Measurements from ENCODE around the gene SIVA1. TPM values are rescaled to one million over a fixed set of nuclear protein-coding genes. Genes with fewer than 3 reads are reported as not detected.

The SIVA1 gene
- polyA plus RNA-seq, 1 of the 3 experiments (the other 2 are of a cell fraction): 137 TPM

GRCh38 chr14:104792945-104793702 is 40.2 kb downstream of the SIVA1 start:
- TF ChIP-seq POLR2AphosphoS5 (IDR thresholded peaks at IDR 0.05; ENCODE audit: low read depth, low read length) (no peak), RXRA (IDR thresholded peaks at IDR 0.05; ENCODE audit: borderline replicate concordance, low read depth) (no peak), CTCF (IDR thresholded peaks at IDR 0.05) (no peak), YY1 (IDR thresholded peaks at IDR 0.05; ENCODE audit: low read depth) (no peak), FOXM1 (IDR thresholded peaks at IDR 0.05; ENCODE audit: low read depth) (no peak)
- Histone ChIP-seq H3K9me2 (no peaks in the 10 kb centered on the region), H3K9ac (no peak overlapping the region; the same call in 1 of the 2 replicates), H3K27ac (ENCODE audit: low read depth in 2 of 2, low read length in 1 of 2) (no peak overlapping the region), H3K79me2 (ENCODE audit: insufficient read depth) (peaks cover 68% of the 10 kb centered on the region), H4K20me1 (ENCODE audit: insufficient read depth) (peaks cover 66% of the 10 kb centered on the region), H2AFZ (ENCODE audit: low read depth) (no peak overlapping the region), H3K4me3 (ENCODE audit: low read depth in 2 of 2, low read length in 1 of 2) (peak overlapping the region in 1 of 2 experiments; percentile 84; a peak in 1 of 4 replicates), H3K27me3 (ENCODE audit: insufficient read depth) (no peaks in the 10 kb centered on the region), H3F3A (replicated peaks; ENCODE audit: insufficient read depth) (no peaks in the 10 kb centered on the region), H3K4me1 (ENCODE audit: control insufficient read depth in 1 of 2, insufficient read depth in 2 of 2, low read depth in 1 of 2, low read length in 1 of 2) (peaks cover 4 to 40% of the 10 kb centered on the region in 2 experiments; a peak in 3 of 4 replicates), H3K36me3 (replicated peaks in 1 of 2; ENCODE audit: control insufficient read depth in 1 of 2, insufficient read depth in 2 of 2, low read length in 1 of 2) (peaks cover 0 to 27% of the 10 kb centered on the region in 2 experiments), H3K9me3 (no peaks in the 10 kb centered on the region), H3K4me2 (peak overlapping the region; percentile 100)
- 87% methylated on average over 11 of the region's 16 CpGs for WGBS (ENCODE audit: low lambda C conversion rate)
- POLR2A ChIA-PET: interaction anchor here (1.0 kb wide), 1 partner anchor 28 kb away, joined by 3 read pairs; no protein-coding TSS in a partner anchor
- no peak for DNase-seq
- CTCF ChIA-PET: interaction anchor here (0.7 to 6.3 kb wide), 5 partner anchors 24 to 69 kb away, joined by 3 to 35 read pairs (median 8); partner anchors contain the start of gene ADSS1

GRCh38 chr14:104793703-104793959 is 40.7 kb downstream of the SIVA1 start:
- Histone ChIP-seq H3K4me2 (peak overlapping the region; percentile 100), H3K9me2 (no peaks in the 10 kb centered on the region), H3F3A (replicated peaks; ENCODE audit: insufficient read depth) (peaks cover 4% of the 10 kb centered on the region), H3K9me3 (no peaks in the 10 kb centered on the region), H4K20me1 (ENCODE audit: insufficient read depth) (peaks cover 61% of the 10 kb centered on the region), H3K4me3 (ENCODE audit: low read depth in 2 of 2, low read length in 1 of 2) (peak overlapping the region; percentile 79 to 84), H3K4me1 (ENCODE audit: control insufficient read depth in 1 of 2, insufficient read depth in 2 of 2, low read depth in 1 of 2, low read length in 1 of 2) (peaks cover 4 to 41% of the 10 kb centered on the region in 2 experiments; a peak in 3 of 4 replicates), H3K79me2 (ENCODE audit: insufficient read depth) (peaks cover 63% of the 10 kb centered on the region), H3K9ac (peak overlapping the region; percentile 85; the same call in 1 of the 2 replicates), H2AFZ (ENCODE audit: low read depth) (no peak overlapping the region), H3K27ac (ENCODE audit: low read depth in 2 of 2, low read length in 1 of 2) (peak overlapping the region in 1 of 2 experiments; percentile 39; a peak in 1 of 4 replicates), H3K27me3 (ENCODE audit: insufficient read depth) (no peaks in the 10 kb centered on the region), H3K36me3 (replicated peaks in 1 of 2; ENCODE audit: control insufficient read depth in 1 of 2, insufficient read depth in 2 of 2, low read length in 1 of 2) (peaks cover 0 to 23% of the 10 kb centered on the region in 2 experiments)
- WGBS (ENCODE audit: low lambda C conversion rate): 60% methylated on average over 1 of the region's 2 CpGs
- POLR2A ChIA-PET: no interaction called here
- TF ChIP-seq TCF12 (IDR thresholded peaks at IDR 0.05): no peak
- no peak for TF ChIP-seq GABPA (IDR thresholded peaks at IDR 0.05; ENCODE audit: low read depth)
- TF ChIP-seq EP300 (IDR thresholded peaks at IDR 0.05; ENCODE audit: borderline replicate concordance in 1 of 2, low read depth in 1 of 2, low read length in 1 of 2): no peak
- no peak for TF ChIP-seq SIN3A (IDR thresholded peaks at IDR 0.05; ENCODE audit: borderline replicate concordance, low read depth, low read length)
- TF ChIP-seq CTCF (IDR thresholded peaks at IDR 0.05): no peak
- TF ChIP-seq IRF3 (IDR thresholded peaks at IDR 0.05; ENCODE audit: low read depth, low read length): no peak
- TF ChIP-seq NFIC (IDR thresholded peaks at IDR 0.05; ENCODE audit: borderline replicate concordance): no peak
- no peak for TF ChIP-seq NRF1 (IDR thresholded peaks at IDR 0.05; ENCODE audit: low read depth, low read length)
- TF ChIP-seq GATA2 (CRISPR knock-in tag; IDR thresholded peaks at IDR 0.05): no peak
- no peak for TF ChIP-seq RFX5 (IDR thresholded peaks at IDR 0.05; ENCODE audit: low read length)
- no peak for TF ChIP-seq PBX3 (IDR thresholded peaks at IDR 0.05)
- no peak for TF ChIP-seq FOSL2 (IDR thresholded peaks at IDR 0.05; ENCODE audit: borderline replicate concordance, low read depth)
- TF ChIP-seq USF1 (IDR thresholded peaks at IDR 0.05; ENCODE audit: borderline replicate concordance, low read depth): no peak
- no peak for TF ChIP-seq RXRA (IDR thresholded peaks at IDR 0.05; ENCODE audit: borderline replicate concordance, low read depth)
- no peak for TF ChIP-seq ELF1 (IDR thresholded peaks at IDR 0.05)
- no peak for TF ChIP-seq USF2 (IDR thresholded peaks at IDR 0.05; ENCODE audit: borderline replicate concordance, low read depth, low read length)
- DNase-seq: no peak
- CTCF ChIA-PET: interaction anchor here (0.7 to 2.2 kb wide), 5 partner anchors 25 to 70 kb away, joined by 3 to 15 read pairs (median 8); partner anchors contain the start of gene ADSS1
